HG02571 (cell line): Measurements from ENCODE around the gene UBE2H.
"Not testable (repeated sequence)": the region's sequence is repeated elsewhere in the genome, so short reads cannot be mapped to it uniquely, and the experiment has no call there.

ENCODE experiments used
- ATAC-seq: cut with Tn5 transposase; IDR thresholded peaks from one replicate; pipeline ENCODE4 v1.9.1; 2021; ENCODE audit warnings: mild to moderate bottlenecking, moderate library complexity; ENCODE audit not compliant: unreplicated experiment

Gene UBE2H

DNA sequence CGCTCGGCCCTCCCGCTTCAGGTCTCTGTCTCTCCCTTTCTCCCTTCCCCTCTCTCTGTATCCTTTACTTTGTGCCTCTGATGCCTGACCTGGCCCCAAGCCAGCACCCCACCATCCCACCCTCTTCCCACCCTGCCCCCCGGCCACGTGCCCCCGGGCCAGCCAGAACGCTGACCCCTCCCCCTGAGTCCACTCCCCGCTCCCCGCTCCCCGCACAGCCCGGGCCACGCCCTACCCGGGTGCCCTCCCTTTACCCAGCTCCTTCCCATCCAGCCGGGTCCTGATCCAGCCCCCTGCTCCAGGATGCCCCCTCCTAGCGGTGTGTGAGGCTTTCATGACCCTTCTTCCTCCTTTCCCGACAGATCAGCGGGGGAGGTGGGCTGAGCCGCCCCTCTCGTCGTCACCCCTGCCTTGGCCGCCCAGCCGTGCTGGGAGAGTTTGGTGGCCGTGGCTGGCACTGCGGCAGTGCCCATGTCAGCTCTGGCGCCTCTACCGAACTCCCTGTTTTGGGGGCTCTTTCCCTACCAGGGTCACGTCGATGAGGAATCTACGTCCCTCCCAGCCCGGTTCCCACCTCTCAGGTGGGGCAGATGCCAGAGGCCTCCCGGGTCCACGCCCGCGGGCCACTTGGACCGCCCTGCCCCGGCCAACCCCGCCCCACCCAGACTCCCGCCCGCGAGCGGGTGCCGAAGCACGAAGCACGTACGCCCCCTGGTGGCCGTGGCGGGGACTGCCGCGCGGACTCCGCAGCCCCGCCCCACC is 127.4 kb downstream of the UBE2H start:
- peak; percentile 60 for ATAC-seq

- peak; percentile 28 for ATAC-seq
Measured at GRCh38 chr7:129824291-129825208, 128.2 kb downstream of the UBE2H start.

GRCh38 chr7:129823143-129823542 is 129.6 kb downstream of the UBE2H start:
- not testable (repeated sequence) for ATAC-seq

DNA sequence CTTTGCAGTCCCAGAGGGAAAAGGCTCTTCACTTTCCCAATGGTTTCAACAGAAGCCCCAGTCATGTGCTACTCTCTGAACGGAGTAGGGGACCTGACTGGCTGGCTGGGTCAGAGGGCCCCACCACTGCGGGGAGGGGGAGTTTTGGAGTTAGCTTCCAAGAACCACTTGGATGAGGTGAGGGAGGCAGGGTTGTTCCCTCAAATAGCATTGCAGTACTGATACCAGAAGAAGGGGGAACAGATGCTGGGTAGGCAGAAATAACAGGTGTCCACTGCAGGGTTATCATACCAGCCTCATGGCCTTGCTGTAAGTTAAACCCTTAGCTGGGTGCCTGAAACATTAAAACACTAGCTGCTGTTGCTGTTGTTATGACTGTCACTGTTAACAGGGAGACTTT is 131.3 kb downstream of the UBE2H start:
- no peak for ATAC-seq

DNA sequence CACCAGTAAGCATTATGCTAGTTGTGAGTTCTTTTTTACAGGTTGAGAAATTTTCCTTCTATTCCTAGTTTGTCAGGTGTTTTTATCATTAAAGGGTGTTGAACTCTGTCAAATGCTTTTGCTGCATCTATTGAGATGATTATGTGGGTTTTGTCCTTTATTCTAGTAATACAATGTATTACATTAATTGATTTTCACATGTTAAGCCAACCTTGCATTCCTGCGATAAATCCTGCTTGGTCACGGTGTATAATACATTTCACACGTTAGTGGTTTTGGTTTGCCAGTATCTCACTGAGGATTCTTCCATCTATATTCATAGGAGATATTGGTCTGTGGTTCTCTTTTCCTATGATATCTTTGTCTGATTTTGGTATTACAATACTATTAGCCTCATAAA is 136.0 kb downstream of the UBE2H start:
- no peak for ATAC-seq

DNA sequence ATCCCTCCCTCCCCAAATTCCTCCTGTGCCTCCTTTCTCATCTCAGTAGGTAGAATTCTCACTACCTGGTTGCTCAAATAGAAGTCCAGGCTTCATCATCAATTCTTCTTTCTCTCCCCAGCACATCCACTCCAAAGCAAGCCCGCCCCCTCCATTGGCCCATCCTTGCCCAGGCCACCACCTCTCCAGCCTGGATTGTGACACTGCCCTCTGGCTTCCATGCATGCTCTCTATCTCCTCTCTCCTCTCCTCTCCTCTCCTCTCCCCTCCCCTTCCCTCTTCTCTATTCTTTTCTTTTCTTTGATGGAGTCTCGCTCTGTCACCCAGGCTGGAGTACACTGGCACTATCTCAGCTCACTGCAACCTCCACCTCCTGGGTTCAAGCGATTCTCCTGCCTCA is 144.9 kb downstream of the UBE2H start:
- no peak for ATAC-seq

GRCh38 chr7:129804890-129805719 is 147.7 kb downstream of the UBE2H start:
- no peak for ATAC-seq

GRCh38 chr7:129804111-129804889 is 148.5 kb downstream of the UBE2H start:
- ATAC-seq, result no peak

DNA sequence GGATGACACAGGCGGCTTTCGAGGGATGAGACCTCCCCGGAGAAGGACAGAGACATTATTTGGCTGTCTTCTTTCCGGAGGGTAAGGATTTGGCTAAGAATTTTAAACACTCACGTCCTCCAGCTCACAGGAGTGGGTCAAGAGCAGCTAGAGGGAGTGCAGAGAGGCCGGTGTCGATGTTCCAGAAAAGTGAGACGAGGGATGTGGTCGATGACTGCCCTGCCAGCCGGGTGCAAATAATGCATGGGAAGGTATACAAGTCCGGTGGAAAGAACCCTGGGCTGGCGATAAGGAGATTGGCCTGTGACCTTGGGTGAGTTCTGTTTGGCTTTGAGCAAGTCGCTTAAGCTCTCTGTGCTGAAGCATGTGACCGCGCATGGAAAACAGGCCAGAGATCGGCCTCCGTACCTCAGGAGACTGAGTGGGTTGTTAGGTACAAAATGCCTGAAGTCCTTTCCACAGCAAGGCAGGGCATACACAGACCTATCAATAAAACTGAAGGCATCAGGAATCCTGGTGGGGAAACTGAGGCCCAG is 149.1 kb downstream of the UBE2H start:
- no peak for ATAC-seq

GRCh38 chr7:129801882-129802281 is 150.9 kb downstream of the UBE2H start:
- no peak for ATAC-seq

DNA sequence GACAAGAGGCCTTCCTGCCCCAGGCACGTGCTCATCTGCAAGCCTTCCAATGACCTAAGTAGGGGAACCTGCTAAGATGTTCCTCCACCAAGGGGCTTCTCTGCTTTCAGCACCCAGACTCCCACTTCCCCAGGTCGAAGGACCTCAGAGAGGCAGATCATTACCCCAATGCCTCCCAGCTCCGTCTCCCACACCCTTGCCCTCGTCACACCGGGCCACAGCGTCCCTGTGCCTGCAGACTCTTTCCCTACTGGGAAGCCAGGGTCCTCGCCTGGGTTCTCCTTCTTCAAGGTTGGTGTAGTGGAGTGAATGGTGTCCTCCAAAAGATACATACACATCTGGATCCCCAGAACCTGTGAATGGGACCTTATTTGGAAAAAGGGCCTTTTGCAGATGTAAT is 151.9 kb downstream of the UBE2H start:
- ATAC-seq, result no peak

GRCh38 chr7:129799350-129799955 is 153.3 kb downstream of the UBE2H start:
- ATAC-seq, result no peak

- ATAC-seq, result no peak
Measured at GRCh38 chr7:129798616-129799349, 154.0 kb downstream of the UBE2H start.

DNA sequence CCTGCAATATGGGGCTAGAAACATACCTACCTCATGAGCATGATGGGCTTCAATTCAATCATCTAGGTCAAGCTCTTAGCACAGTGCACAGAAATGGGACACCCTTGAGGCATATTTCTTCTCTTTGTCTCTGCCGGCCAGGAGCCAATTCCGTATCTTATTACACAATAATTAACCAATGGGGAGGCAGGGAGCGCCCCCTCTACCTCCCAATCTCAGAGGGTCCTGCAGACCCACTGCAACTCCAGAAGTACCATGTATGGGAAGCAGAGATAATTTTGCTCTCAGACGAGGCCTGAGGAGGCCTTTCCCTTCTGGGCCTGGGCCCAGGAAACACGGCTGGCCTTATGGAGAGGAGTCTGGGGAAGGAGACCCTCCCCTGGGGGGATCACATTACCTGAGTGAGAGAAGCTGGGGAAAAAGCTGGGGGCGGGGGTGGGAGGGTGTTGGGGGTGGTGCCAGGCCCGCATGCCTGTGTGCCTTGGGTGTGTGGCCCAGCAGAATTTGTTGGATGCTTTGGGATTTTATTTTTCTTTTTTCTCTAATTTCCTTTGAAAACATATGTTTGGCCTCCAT is 155.5 kb downstream of the UBE2H start:
- no peak for ATAC-seq

DNA sequence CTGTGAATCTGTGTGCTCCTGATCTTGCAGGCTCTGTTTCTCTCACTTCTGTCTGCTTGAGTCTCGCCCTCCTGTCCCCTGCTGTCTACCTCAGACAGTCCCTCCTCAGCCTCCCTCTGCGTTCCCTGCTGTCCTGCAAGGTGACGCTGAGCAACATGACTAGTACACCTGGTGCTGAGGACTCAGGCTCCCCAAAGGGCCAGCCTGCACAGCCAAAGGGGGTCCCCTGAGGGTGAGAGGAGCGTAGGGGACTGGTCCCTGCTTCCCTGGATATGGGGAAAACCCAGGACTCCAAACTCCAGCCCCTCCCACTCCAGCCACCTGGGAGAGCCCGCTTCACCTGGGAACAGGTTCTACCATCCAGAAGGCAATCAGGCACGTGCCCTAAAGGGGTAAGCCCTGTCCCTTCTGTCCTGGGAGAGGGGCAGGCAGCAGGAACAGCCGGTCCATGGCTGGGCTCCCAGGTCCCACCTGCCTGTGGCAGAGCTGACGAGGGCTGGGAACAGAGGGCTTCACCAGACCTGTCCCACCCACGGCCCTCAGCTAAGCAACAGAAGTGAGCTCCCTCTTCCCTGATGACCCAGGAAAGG is 156.5 kb downstream of the UBE2H start:
- ATAC-seq, result no peak

- not testable (repeated sequence) for ATAC-seq
Measured at GRCh38 chr7:129794461-129794860, 158.3 kb downstream of the UBE2H start.

DNA sequence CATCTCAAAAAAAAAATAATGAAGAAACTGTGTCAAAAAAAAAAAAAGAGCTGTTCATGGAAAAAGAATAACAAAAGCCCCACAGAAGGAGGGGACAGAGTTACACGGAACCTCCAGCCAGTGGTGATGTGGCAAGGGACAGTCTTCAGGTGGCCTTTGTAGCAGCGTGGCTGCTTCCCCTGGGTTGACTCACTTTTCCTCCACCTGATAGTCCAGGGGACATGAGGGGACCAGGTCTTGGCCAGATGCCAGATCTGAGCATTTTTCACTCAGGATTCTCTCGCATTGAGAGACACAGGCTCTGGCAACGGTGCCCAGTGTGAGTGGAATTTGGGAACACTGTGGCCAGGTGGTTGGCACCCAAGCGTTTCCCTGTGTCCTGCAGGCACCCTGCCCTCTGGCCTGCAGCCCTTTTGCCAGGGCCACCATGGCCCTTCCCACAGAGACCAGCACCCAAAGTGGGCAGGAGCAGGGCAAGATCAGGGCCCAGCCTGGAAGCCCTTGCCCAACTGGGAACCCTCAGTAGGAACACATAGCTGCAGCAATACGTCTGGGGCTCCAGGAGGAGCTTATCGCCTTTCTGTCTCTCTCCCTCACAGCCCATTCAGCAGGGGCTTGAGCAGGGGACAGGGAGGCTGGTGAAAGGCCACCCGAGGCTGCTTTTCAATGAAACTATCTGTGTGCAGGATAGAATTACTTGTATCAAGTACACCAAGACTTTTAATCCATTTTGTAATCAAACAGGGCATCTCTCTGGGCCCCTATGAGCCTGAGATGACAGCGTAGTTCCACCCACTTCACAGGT is 159.1 kb downstream of the UBE2H start:
- no peak for ATAC-seq
